Osteoblast (primary cell): ENCODE data around the gene C21orf58. TPM values are rescaled to one million over a fixed set of nuclear protein-coding genes. Genes with fewer than 3 reads are reported as not detected.

Experiments
- DNase-seq: peaks from one replicate; pipeline ENCODE4 v3.0.0; 2011; ENCODE audit warnings: low spot score, mixed read lengths; ENCODE audit not compliant: insufficient read length; ENCODE audit errors: missing footprints
- H2AFZ ChIP-seq: 2 replicates; pipeline ENCODE4 v1.6.0; 2011; ENCODE audit warnings: mild to moderate bottlenecking, low read length
- H3K27ac ChIP-seq: 2 replicates; pipeline ENCODE4 v1.5.1; 2011; ENCODE audit warnings: mild to moderate bottlenecking, low read depth, low read length, moderate library complexity
- H3K27me3 ChIP-seq: 2 replicates; pipeline ENCODE4 v1.6.0; 2012; ENCODE audit warnings: mild to moderate bottlenecking, control low read depth, inconsistent platforms, low read length, moderate library complexity; ENCODE audit not compliant: insufficient read depth
- H3K36me3 ChIP-seq: 2 replicates; pipeline ENCODE4 v1.5.1; 2011; ENCODE audit warnings: mild to moderate bottlenecking, low read length, control low read depth, moderate library complexity; ENCODE audit not compliant: insufficient read depth
- H3K4me1 ChIP-seq: 2 replicates; pipeline ENCODE4 v1.5.1; 2011; ENCODE audit warnings: mild to moderate bottlenecking, low read length, control low read depth, moderate library complexity; ENCODE audit not compliant: insufficient read depth
- H3K4me2 ChIP-seq: 2 replicates; pipeline ENCODE4 v1.6.0; 2011; ENCODE audit warnings: mild to moderate bottlenecking, low read length; ENCODE audit not compliant: insufficient read depth
- H3K4me3 ChIP-seq: fragments of 200-600 bp; sonication (generic); 3 replicates; pipeline ENCODE4 v1.5.1; 2012; ENCODE audit warnings: mild to moderate bottlenecking, low read length, inconsistent platforms; ENCODE audit not compliant: insufficient read depth
- H3K79me2 ChIP-seq: 2 replicates; pipeline ENCODE4 v1.6.0; 2012; ENCODE audit warnings: mild to moderate bottlenecking, low read length, control low read depth, inconsistent platforms; ENCODE audit not compliant: insufficient read depth
- H3K9me3 ChIP-seq: 2 replicates; pipeline ENCODE4 v1.5.1; 2011; ENCODE audit warnings: low read depth, low read length, control low read depth
- H4K20me1 ChIP-seq: 2 replicates; pipeline ENCODE4 v1.6.0; 2012; ENCODE audit warnings: mild to moderate bottlenecking, low read length, control low read depth; ENCODE audit not compliant: insufficient read depth
- CTCF ChIP-seq: IDR thresholded peaks from 2 replicates; pipeline ENCODE4 v1.5.1; 2011; ENCODE audit warnings: mild to moderate bottlenecking, low read depth, low read length, moderate library complexity; ENCODE audit errors: extremely low read depth
- total RNA-seq: library from RNA; depleted of rRNA; stranded (reverse); fragments of >200 nt; gene quantifications from 2 replicates; pipeline ENCODE4 v1.2.3, GENCODE V29; 2012

C21orf58 gene
- total RNA-seq, 1 donor: 2.2 TPM

- no peak overlapping the region for H3K27ac ChIP-seq
- TF ChIP-seq CTCF: no peak
- H3K36me3 ChIP-seq: peaks cover 23% of the 10 kb centered on the region
- no peaks in the 10 kb centered on the region for H4K20me1 ChIP-seq
- H2AFZ ChIP-seq: no peak overlapping the region
- no peak overlapping the region for H3K4me3 ChIP-seq
- peaks cover 16% of the 10 kb centered on the region for H3K4me1 ChIP-seq
- no peak for DNase-seq
- peaks cover 63% of the 10 kb centered on the region for H3K79me2 ChIP-seq
- H3K4me2 ChIP-seq: no peak overlapping the region
- H3K27me3 ChIP-seq: no peaks in the 10 kb centered on the region
- H3K9me3 ChIP-seq: no peaks in the 10 kb centered on the region
Measured at GRCh38 chr21:46327711-46328110, 4.0 kb upstream of the C21orf58 start.

GRCh38 chr21:46326110-46326703 is 2.5 kb upstream of the C21orf58 start:
- TF ChIP-seq CTCF: no peak
- H3K4me2 ChIP-seq: no peak overlapping the region
- H3K36me3 ChIP-seq: peaks cover 20% of the 10 kb centered on the region
- H3K9me3 ChIP-seq: no peaks in the 10 kb centered on the region
- H2AFZ ChIP-seq: no peak overlapping the region
- no peak overlapping the region for H3K27ac ChIP-seq
- H3K79me2 ChIP-seq: peaks cover 75% of the 10 kb centered on the region
- H3K27me3 ChIP-seq: no peaks in the 10 kb centered on the region
- no peak overlapping the region for H3K4me3 ChIP-seq
- H4K20me1 ChIP-seq: peaks cover 3% of the 10 kb centered on the region
- DNase-seq: peak; percentile 52
- peaks cover 22% of the 10 kb centered on the region for H3K4me1 ChIP-seq

- Histone ChIP-seq H2AFZ (peak overlapping the region; percentile 65), H3K4me1 (peaks cover 23% of the 10 kb centered on the region), H3K27me3 (no peaks in the 10 kb centered on the region), H3K4me3 (peak overlapping the region; percentile 97), H3K9me3 (no peaks in the 10 kb centered on the region), H3K4me2 (peak overlapping the region; percentile 93), H3K27ac (peak overlapping the region; percentile 15), H3K36me3 (peaks cover 15% of the 10 kb centered on the region), H4K20me1 (peaks cover 3% of the 10 kb centered on the region), H3K79me2 (peaks cover 75% of the 10 kb centered on the region)
- no peak for TF ChIP-seq CTCF
- DNase-seq: peak; percentile 91
Measured at GRCh38 chr21:46325073-46325912, 1.6 kb upstream of the C21orf58 start.

GRCh38 chr21:46324390-46325072 is 861 bp upstream of the C21orf58 start:
- peaks cover 11% of the 10 kb centered on the region for H3K36me3 ChIP-seq
- no peak for TF ChIP-seq CTCF
- peaks cover 70% of the 10 kb centered on the region for H3K79me2 ChIP-seq
- H3K9me3 ChIP-seq: no peaks in the 10 kb centered on the region
- peaks cover 23% of the 10 kb centered on the region for H3K4me1 ChIP-seq
- H3K27me3 ChIP-seq: no peaks in the 10 kb centered on the region
- H4K20me1 ChIP-seq: peaks cover 3% of the 10 kb centered on the region
- H3K4me3 ChIP-seq: peak overlapping the region; percentile 97
- peak overlapping the region; percentile 98 for H3K4me2 ChIP-seq
- peak; percentile 99 for DNase-seq
- H2AFZ ChIP-seq: peak overlapping the region; percentile 86
- peak overlapping the region; percentile 92 for H3K27ac ChIP-seq
